Ureter (tissue), 1 donor: ENCODE measurements around the gene DIAPH2. TPM values are rescaled to one million over a fixed set of nuclear protein-coding genes. Genes with fewer than 3 reads are reported as not detected.

Source experiments
- total RNA-seq: library from RNA; stranded (reverse); gene quantifications from one replicate; pipeline ENCODE4 v1.2.4, GENCODE V29; 2023
- donor health status: DM: yes; HTN: yes; CAD: no.

DIAPH2 gene
- total RNA-seq, 1 donor from 2014 or later, result 32.5 TPM

Other genes starting within 250 kb of the DIAPH2 start
- gene RPA4, start 199.1 kb downstream of the DIAPH2 start, total RNA-seq, result 2.6 TPM